ENCODE data around the gene UCP3.

Gene UCP3

DNA sequence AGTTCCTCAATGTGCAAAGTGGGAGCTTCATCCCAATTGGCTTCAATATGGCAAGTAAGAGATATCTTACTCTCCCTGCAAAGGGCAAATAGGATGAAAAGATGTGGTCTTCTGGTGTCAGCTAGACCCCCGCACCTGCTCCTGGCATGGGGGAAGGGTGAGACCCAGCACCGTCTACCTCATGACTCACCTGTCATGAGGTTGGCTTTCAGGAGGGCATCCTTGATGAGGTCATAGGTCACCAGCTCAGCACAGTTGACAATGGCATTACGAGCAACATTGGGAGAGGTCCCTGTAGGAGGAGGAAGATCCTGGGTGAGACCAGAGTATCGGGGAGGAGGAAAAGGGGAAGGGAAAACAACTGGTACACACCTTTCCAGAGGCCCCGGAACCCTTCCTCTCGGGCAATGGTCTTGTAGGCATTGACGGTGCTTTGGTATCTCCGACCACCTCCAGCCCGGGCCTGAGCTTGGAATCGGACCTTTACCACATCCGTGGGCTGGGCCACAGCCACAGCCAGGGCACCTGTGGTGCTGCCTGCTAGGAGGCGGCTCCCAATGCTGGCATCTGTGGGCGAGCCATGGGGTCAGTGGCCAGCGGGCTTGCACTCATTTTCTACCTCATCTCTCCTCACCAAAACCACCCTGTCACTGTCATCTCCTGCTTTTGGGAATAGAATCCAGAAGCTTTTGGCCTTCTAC lies 32.3 kb downstream of the UCP3 start:
- DNase-seq, result no peak

GRCh38 chr11:73975479-73975757 lies 33.5 kb downstream of the UCP3 start:
- DNase-seq, result no peak

DNA sequence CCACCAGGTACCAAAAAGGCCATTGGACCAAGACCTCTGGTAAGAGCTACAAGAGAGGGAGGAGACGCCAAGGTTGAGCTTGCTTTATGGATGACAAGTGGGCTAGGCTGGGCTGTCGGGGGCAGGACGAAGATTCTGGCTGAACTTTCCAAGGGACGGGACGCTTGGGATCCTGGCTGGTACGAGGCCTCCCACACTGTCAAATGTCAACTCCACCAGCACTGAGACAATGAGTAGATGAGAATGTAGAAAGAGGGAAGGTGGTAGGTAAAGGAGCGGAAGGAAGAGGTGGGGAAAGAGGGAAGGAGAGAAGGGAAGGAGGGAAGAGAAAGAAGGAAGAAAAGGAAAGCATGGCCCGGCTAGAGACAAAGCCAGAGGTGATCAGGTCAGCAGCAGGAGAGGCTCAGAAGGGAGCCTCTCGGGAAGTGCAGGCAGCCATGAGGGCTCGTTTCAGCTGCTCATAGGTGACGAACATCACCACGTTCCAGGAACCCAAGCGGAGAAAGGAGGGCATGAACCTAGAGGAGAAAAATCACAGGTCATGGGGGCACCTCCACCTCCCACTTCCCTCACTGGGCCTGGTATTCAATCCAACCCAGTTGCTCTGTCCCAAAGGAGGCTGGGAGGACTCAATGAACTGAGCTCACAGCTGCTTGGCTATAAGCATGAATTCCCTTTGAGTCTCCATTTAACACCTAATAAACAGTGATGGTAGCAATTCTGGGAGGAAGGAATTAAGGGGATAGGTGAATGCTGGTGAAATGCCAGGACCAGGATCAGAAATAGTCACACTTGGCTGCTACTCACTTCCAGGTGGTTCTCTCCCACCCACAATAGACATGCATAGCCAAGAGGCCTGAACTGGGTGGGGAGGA lies 34.0 kb downstream of the UCP3 start:
- DNase-seq, result no peak

DNA sequence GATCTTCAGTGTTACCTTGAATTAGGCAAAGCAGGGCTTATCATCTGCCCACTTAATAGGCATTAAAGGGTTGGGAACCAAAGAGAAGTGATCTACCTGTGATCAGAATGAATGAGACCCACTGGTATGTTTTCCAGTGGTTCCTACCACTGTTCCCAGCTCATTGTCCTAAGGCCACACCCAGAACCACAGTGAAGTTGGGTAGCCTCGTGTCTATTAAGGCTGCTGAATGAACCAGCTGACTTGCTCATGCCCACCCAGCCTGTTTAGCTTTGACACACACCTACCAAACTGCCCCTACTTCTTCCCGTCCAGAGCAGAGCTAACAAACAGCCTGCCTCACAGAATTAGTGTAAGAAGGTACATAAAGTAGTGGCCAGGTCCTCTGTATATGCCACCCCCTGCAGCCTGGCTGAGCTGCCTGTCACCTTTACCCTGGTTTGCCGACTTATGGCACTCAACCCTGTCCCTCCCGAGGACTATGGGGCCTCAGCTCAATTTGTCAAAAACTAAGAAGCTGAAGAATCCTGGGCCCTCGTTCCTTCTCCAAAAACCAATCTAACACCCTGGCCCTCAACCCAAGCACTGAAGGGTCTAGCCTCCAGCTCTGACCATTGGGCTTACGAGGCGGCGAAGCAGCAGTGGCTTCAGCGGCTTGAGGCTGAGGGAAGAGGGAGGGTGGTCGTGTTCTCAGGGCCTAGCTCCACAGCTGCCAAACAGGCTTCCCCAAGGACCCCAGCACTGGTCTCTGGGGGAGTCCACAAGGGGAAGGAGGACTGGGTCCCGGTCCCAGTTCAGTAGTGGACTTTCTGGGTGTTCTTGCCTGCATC lies 36.0 kb downstream of the UCP3 start:
- DNase-seq, result no peak

DNA sequence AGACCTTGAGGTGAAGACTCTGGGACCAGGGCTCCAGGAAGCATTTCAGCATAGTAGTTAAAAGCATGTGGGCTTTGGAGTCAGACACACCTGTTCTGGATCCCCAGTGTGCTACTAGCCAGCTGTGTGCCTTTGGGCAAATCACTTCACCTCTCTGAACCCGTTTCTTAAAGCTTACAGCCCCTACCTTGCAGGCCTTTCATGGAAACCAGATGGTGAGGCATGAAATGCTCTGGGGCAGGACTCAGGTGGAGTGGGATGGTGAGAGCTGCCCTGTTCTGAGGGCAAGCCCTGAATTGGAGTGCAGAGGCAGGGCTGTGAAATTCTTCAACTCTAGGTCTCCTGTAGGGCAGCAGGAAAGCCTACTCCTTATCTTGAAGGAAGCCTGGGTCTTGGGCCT lies 36.7 kb downstream of the UCP3 start:
- DNase-seq, result no peak

DNA sequence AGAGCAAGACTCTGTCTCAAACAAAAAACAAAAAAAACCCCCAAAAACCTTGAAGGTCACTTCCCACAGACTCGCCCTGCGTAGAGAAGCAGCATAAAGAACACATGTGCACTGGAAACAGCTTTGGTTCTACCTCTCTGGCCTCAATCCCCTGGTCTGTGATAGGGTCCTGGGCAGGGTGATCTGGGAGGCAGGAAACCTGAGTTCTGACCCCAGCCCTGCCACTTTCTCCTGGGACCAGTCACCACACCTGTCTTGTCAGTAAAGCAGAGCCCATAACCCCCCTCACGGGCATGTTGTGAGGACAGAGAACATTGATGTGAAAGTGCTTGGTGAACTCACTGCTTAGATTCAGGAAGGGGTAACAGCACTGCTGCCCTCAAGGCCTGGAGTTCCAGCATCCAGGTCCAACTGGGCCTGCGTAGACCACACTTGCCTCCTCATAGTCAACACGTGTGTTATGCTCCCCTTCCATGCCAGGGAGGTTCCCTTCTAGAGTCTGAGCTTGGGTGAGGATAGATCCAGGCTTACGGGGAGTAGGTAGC lies 37.6 kb downstream of the UCP3 start:
- DNase-seq, result no peak

- DNase-seq, result no peak
Measured at GRCh38 chr11:73969991-73970800, 38.7 kb downstream of the UCP3 start.

- no peak for DNase-seq
Measured at GRCh38 chr11:73969091-73969490, 39.8 kb downstream of the UCP3 start.

GRCh38 chr11:73968356-73968966 lies 40.4 kb downstream of the UCP3 start:
- DNase-seq, result no peak

- no peak for DNase-seq
Measured at GRCh38 chr11:73965764-73966121, 43.1 kb downstream of the UCP3 start.

DNA sequence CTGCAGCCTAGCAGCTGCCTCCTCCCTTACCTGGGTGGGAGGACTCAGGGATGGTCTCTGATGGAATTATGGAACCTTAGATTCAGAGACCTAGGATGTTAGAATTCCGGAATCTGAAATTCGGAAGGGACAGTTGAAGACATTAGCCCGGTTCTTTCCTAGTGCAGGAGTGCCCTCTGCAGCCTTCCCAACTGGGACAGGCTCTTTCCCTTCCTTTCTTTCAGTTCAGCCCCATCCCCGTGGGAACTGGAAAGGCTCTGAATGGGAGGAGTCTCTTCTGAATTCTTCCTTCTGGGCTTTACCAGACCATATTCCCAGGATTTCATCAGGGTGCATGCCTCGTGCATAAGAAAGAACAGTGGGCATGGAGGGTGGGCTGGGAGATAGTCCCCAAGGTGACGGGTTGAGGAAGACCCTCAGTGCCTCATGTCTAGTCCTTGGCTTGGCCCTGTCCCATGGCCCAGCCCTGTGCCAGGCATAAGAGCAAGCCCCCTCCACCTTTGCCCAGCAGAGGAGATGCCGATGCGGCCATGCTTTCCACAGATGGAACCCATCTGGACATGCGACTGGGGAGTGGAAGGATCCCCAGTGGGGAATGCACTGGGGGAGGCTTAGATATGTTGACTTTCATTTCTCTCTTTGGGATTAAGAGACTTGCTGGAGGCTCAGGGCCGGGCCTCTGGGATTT lies 43.7 kb downstream of the UCP3 start:
- DNase-seq, result no peak

- DNase-seq, result no peak
Measured at GRCh38 chr11:73963861-73964260, 45.0 kb downstream of the UCP3 start.

- no peak for DNase-seq
Measured at GRCh38 chr11:73962101-73962705, 46.7 kb downstream of the UCP3 start.

DNA sequence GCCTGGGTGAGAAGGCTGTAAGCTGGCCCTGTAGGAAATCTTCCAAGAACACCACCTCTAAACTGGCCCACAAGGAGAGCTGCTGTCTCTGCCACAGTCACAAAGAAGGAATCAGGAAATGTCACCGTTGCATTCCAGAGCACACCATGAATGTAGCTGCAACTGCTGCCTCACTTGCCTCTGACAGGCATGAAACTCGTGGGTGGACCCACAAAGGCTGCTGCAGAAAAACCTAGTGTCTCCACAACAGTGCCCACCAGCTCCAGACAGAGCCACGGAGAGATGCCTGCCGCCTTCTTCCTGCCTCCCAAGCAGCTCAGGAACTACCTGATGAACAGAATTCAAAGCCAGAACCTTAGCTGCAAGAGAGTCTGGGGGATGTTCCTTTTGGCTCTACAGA lies 47.6 kb downstream of the UCP3 start:
- DNase-seq, result no peak

DNA sequence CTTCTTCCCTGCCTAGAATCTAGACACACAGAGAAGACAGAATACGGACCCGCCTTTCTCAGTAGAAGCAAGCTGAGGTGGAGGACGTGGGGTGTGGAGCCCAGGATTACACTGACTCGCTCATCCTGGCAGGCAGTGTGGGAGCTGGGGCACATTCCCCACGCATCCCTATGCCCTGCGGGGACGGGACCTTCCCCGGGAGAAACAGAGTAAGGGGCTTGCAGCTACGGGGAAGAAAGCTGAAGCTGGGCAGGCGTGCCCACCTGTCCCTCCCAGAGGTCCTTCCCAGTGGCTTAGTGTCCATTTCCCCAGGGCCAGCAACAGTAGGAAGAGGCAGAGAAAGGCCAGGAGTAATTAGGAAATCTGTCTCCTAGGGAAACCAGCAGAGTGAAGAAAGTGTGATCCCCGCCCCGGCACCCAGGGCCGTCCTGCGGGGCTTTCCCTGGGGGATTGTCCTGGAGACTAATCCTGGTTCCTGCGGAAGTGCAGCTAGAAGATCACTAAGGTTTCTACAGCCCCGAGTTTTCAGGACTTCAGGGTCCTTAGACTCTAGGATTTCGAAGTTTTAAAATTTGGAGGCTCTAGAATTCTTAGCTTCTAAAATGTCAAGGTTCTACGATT lies 50.3 kb downstream of the UCP3 start:
- no peak for DNase-seq

DNA sequence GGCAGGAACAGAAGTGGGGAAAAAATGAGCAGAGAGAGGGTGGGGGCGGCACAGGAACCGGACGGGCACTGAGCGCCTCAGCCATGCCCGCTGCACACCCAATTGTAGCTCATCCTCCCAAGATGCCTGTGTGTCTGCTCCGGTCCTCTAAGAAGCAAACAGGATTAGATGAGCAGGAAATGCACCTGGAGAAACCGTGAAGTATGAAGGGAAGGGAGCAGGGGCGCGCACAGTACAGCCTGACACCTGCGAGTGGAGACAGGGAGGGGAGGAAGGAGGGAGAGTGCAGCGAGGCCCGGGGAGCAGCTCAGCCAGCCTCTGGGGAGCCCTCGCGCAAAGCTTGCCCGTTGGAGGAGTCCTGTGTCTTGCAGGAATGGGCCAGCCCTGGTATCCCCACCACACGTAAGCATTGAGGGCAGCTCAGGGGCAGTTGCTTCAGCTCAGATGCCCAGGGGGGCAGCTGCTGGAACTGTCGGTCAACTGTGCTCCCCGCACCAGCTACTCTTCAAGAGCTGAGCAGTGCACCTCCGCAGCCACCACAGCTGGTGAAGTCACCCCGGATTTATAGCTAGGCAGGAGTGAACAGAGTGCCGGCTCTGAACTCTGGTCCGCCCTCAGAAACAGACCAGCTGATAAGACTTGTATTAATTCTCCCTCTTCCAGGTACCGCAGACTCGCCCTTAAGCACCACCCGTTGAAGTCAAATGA lies 51.1 kb downstream of the UCP3 start:
- DNase-seq, result no peak

GRCh38 chr11:73956876-73957653 lies 51.8 kb downstream of the UCP3 start:
- peak; percentile 19 for DNase-seq

- no peak for DNase-seq
Measured at GRCh38 chr11:73951797-73952196, 57.1 kb downstream of the UCP3 start.
